Activated CD4-positive, CD25-positive, alpha-beta regulatory T cell treated with anti-CD3 and anti-CD28 coated beads, Interleukin-2, amount 50 U/mL, for 72 hours (primary cell): ENCODE measurements around the gene SLC22A25.

Source experiments
- DNase-seq: peaks from one replicate; pipeline ENCODE4 v3.0.0; 2021

The SLC22A25 gene

DNA sequence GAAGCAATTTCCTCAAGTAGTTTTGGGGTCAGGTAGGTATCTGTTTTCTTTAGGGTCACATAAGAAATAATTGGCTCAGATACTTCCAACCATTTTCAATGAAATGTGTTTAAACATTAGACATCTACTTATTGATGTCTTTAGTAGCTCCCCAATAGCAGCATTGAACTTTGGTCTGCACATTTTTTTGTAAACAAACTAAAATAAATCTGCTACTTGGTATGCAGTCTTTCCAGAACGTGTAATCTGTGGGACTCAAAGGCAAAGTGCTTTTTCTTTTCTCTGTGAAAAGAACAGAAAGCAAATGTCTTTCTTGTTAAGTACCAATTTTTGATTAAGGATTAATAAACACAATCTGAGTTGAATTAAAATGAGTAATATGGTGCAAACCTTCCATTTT, 13.6 kb downstream of the SLC22A25 start:
- no peak for DNase-seq

GRCh38 chr11:63227521-63228107, 15.8 kb downstream of the SLC22A25 start:
- DNase-seq = no peak

DNA sequence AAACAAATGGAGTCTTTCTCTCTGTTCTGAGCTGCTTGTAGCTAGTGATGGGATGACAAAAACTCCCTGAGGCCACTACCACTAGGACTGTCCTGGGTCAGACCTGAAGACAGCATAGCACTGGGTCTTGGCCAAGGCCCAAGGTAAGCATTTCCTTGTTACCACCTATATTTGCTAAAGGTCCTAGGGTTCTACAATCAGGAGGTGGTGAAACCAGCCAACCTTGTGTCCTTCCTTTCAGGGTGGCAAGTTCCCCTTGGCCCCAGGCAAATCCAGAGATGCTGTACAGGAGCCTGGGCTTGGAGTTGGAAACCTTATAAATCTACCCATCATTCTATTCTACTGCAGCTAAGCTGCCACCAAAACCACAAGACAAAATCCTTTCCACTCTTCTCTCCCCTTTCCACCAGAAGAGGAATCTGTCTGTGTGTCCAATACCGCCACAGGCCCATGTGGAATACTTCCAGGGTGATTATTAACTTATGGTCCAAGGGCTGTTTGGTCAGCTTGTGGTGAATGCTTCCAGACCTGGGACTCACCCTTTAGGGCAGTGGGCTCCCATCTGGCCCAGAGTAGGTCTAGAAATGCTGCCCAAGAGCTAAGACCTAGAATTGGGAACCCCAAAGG, 16.8 kb downstream of the SLC22A25 start:
- DNase-seq = no peak

- DNase-seq = no peak
These were observed 29.3 kb downstream of the SLC22A25 start for GRCh38 chr11:63214093-63214492.

- DNase-seq = no peak
These were observed 30.7 kb downstream of the SLC22A25 start for GRCh38 chr11:63212742-63213141.

DNA sequence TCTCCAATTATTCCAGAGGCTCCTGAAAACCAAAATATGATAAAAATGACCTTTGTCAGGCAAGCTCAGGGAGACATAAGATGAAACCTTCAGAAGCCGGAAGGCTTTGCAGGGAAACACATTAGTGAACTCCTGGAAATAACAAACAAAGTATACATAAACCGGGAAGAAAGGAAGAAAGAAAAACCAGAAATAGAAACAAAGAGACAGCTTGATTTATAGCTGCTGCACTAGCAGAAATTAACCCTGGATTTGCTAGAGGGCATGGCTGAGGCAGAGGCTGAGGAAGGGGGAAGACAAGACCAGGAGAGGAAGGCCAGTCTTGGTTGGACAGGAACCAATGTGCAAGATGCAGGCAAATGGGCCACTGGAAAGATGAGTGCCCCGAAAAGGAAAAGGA, 33.3 kb downstream of the SLC22A25 start:
- no peak for DNase-seq
